ENCODE data around the gene NUF2.
"Not testable (repeated sequence)": the region's sequence is repeated elsewhere in the genome, so short reads cannot be mapped to it uniquely, and the experiment has no call there.

The NUF2 gene

DNA sequence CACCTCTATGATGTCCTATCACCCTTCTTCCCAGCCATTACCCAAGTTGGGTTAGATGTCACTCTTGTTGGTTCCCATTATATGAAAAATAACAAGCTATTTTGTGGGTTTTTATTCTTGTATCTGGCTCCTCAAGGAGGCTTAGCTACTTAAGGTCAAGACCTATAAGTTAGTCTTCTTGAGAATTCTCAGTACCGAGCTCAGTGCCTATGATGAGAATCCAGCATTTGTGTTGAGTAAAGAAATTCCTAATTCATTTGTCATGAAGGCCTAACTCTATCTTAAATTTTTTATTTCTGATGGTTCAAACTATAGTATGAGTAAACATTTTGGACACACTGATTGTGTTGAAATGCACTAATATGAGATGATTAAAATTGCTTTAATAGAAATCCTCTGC, 15.9 kb downstream of the NUF2 start:
- no peak for DNase-seq

DNA sequence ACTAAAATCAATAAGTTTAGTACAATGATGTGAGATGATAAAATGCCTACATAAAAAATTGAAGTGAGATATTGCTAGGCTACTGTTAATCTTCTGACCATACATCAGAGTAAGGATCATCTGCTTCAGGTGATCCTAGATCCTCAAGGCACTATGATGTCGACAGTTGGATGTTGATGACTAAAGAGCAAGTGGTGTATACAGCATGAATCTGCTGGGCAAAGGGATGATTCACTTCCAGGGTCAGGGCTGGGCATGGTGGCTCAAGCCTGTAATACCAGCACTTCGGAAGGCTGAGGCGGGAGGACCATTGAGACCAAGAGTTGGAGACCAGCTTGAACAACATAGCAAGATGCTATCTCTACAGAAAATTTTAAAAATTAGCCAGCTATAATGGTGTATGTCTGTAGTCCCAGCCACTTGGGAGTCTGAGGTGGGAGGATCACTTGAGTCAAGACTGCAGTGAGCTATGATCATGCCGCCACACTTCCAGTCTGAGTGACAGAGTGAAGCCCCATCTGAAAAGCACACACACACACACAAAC, 24.6 kb downstream of the NUF2 start:
- DNase-seq = no peak

DNA sequence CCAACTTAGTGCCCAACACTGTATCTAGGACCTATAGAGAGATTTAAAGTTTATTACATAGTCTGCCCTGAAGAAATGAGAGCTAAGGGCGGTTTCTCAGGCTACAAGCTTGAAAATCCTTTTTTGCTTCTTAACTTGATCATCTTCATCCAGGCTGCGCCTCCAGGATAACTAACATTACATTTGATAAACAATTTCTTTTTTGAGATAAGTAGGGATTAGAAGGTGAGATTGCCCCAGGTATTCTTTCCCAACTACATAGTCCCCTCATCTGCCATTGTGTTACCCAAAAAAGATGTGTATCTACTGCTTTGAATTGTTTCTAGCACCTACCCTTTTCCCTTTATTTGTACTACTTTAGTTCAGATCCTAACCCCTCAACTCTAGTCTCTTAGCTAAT, 25.4 kb downstream of the NUF2 start:
- no peak for DNase-seq

DNA sequence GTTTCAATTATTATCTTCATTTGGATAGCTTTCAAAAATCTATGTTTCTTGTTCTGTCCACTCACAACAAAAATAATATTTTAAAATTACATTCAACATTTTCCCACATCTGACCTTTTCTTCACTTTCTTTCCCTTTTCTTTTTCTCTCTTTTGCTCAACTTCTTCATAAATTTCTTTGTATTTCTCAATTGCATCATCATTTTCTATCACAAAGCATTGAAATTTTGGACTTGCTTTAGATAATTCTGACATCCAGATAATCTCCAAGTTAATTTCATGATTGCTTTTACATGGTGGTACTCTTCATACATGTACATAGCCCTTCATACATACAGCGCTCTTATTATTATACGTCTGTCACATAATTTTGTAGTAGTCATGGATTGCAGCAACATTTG, 30.2 kb downstream of the NUF2 start:
- no peak for DNase-seq

DNA sequence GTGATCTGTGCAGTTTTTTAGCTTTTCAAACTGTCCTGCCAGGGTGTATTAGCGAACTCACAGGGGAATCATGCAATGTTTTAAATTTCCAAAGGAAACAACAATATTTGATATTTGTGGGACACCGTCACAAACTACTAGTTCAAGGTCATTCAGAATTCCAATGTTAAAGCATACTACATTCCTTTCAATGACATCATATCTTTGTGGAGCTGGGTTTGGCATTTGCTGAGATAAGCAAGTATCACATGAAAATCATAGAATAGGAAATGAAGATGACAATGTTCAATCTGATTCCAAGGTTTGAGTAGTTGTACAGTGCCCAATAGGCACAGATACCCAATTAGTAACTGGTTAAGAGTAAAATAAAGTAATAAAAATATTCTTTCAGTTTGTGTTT, 35.6 kb downstream of the NUF2 start:
- no peak for DNase-seq

DNA sequence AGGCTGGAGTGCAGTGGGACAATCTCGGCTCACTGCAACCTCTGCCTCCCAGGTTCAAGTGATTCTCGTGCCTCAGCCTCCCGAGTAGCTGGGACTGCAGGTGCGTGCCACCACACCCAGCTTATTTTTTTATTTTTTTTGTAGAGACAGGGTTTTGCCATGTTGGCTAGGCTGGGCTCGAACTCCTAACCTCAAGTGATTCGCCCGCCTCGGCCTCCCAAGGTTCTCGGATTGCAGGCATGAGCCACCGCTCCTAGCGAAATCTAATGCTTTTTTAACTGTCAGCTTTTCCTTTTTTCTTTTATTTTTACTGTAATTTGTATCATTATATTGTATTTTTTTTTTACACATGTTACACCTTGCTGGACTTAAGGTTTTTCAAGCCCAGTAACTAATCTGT, 36.4 kb downstream of the NUF2 start:
- DNase-seq = not testable (repeated sequence)

DNA sequence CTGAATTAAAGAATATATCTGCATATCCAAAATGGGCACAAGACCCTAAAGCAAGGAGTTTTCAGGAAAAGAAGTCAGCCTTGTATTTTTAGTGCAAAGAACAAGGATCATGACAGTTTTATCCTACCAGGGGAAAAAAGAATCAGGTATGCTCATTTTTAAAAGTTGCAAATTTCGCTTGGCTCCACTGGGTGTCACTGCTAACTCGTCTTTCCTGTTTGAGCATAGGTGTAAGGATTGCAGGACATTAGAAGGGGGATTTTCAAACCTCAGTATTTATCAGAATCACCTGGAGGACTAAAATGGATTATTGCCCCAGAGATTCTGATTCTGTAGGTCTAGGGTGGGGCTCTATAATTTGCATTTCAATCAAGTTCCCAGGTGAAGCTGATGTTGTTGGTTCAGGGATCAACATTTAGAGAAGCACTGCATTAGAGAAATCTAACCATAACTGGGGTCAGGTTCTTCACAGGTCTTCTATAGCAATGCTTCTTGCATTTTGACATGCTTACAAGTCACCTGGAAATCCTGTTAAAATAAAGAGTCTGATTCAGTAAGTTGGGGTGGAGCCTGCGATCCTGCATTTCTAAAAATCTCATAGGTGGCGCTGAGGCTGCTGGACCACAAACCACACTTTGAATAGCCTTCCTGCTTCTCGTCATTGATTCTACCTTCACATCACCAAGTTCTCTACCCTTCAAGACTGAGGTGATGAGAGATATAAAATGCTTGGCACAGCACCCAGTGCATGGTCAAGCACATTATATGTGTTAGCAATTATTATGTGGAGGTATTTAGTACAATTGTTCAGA, 39.6 kb downstream of the NUF2 start:
- no peak for DNase-seq

DNA sequence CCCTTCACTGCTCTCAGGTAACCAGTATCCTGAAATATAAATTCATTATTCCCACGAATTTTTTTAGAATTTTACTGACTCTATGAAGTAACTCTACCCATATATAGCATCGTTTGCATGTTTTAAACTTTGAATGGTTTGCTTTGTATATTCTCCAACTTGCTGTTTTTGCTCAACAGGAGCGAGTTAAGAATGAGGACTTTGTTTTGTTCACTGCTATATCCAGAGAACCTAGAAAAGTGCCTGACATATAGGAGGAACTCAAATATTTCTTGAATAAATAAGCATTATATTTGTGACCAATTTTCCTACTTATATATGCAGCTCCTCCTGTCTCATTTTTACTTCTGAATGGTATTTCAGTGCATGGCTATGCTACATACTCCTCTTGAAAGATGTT, 43.4 kb downstream of the NUF2 start:
- no peak for DNase-seq

DNA sequence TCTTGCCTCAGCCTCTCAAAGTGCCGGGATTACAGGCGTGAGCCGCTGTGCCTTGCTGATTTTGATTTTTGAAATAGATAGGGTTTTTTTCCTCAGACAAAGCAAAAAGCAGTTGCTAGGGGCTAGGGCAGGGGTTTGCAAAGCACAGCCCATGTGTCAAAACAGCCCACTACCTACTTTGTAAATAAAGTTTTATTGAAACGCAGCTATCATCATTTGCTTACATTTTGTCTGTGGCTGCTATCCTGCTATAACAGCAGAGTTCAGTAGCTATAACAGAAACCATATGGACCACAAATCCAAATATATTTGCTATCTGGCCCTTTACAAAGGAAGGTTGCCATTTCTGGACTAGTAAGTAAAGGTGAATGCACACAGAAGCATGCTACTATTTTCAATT, 44.8 kb downstream of the NUF2 start:
- DNase-seq = no peak

DNA sequence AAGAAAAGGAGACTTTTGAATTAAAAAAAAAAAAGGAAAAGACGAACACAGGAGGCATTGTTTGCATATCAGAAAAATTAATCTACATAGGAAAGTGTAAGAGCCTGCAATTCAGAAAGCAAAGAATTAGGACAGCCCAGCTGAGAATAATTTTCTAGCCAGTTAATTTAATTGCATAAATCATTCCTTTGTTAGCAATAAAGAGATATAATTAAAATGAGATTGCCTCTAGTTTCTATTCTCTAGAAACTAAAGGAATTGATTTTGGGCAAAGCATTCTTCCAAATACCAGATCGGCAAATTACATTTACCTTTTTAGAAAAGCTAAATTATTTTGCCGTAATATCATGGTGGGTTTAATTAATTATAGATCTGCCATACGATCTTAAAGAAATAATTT, 46.0 kb downstream of the NUF2 start:
- no peak for DNase-seq

DNA sequence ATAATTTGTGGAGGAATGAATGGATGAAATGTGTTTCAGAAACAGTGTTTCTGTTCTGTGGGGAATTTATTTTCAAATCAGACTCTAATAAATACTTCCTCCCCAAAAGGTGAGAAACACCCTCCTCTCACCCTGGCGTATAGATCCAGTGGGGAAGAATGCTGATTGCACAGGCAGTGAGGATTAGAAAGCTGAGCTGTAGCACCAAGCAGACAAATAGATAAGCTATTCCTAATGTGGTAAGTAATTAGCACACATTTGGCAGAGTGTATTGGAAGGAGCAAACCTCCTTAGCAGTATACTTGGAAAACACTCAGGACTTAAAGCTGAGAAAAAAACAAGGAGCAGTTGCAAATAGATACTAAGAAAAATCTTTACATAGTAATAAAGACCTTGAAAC, 50.8 kb downstream of the NUF2 start:
- no peak for DNase-seq

DNA sequence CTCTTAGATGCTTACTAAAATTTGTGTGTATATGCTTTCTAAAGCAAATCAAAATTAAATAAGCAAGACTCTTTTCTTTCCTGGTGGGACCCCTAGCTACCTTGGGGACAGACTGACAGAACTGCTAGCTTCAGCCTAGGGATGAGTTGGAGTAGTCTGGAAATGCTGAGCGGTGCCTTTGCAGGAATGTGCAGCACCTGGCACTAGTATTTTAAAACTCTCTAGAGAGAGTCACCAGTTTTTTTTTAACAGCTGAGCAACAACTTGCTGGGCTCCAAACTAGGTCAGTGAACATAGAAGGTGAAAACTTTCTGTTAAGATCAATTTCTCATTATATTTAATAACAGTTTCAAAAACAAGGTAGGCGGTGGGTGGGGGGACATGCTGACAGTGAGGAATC, 56.8 kb downstream of the NUF2 start:
- DNase-seq = no peak

DNA sequence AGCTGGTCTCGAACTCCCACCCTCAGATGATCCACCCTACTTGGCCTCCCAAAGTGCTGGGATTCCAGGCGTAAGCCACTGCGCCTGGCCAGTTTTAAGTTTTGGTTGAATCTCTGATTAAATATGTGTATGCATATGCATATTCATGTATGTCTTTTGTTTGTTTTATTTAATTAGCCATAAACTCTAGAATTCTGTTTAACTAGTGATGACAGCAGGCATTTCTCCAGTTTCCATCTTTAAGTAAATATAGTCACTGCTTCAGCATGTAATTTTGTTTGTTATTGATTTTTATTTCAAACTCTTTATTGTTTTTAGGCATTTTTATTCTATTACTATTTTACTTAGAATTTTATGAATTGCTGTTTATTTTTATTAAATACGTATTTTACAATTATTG, 58.0 kb downstream of the NUF2 start:
- DNase-seq = no peak

DNA sequence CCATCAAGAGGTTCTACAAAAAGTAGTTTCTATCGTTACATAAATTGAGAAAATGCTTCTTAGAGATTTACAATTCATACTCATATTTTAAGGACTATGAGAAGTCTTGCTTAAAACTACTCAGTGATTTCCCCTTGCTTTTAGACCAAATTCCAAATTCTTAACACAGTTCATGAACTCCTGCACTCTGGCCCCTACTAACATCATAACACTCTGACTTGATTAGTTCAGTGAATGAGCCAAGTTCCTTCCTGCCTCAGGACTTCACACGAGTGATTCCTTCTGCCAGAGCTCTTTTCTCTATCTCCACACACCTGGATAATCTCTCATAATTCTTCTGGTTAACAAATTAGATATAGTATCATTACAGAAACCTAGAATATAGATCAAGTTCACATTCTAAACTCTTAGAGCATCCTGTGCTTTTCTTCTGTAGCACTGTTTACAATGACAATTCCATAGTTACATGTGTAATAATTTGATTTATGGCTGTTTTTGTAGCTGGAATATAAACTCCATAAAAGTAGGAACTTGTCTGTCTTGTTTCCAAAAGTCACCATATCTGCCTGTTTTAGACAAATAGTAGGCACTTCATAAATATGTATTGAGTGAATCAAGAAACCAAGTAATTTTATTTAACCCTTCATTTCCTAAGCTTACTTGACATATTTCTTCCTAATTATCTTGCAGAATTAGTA, 59.9 kb downstream of the NUF2 start:
- no peak for DNase-seq

DNA sequence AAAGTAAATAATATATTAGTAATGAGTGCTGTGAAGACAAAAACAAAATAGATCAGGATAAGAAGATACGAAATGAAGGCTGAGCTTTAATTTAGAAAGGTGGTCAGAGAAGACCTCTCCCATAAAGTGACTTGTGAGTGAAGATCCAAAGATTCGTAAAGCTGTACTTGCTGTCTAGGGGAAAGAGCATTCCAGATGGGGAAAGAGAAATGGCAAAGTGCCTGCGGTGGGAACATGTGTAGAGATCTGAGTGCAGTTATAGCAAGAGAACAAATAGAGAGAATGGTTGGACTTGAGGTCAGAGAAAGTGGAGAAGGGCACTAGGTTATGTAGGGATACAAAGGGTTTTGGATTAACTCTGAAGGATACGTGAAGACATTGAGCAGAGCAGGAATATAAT, 60.6 kb downstream of the NUF2 start:
- no peak for DNase-seq

DNA sequence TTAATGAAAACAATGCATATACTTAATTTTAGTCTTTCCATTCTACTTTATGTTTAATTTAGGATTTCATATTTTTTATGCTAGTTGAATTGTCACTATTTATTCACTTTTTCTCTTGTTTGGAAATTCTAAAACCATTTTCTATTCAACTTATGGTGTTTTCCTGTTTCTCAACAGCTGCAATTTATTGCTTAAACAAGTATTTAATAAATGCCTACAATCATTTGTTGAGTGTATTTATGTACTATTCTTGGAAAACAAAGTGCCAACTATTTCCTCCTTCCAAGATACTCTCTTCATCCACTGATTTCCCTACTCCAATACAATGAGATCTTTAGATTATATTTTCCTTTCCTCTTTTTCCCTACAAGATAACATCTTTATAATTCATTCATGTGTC, 65.4 kb downstream of the NUF2 start:
- no peak for DNase-seq

DNA sequence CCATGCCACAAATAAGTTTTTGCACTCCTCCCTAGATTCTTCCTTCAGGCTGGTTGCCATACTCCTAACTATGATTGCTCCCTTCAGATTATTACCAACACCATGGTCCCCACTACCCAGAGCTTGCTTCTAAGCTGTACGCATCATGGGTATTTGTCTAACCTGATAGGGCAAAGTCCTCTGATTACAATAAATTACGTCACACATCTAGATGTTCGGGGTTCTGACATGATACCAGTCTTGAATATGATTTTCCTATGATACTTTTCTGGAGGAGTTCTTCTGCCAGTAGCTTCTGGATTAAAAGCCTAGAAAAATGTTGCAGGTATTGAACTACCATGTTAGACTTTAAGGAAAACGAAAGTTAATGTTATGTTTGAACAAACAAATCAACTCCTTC, 67.2 kb downstream of the NUF2 start:
- no peak for DNase-seq

DNA sequence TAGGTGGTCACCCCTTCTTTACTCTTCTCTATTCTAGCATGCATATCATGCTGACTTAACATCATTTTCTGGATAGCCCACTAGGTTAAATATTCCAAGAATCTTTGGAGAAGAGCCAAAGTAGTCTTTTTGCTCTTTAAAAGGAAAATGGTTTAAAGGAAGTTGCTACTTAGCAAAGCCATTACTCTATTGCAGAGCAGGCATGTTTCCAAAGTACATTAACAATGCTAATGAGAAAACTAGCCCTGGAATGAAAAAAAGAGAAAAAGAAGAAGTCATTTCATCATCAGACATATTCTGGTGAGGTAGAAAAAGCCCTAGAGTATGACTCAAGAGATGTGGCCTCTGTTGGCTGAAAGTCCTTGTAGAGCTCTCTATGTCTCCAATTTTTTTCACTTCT, 74.0 kb downstream of the NUF2 start:
- no peak for DNase-seq

DNA sequence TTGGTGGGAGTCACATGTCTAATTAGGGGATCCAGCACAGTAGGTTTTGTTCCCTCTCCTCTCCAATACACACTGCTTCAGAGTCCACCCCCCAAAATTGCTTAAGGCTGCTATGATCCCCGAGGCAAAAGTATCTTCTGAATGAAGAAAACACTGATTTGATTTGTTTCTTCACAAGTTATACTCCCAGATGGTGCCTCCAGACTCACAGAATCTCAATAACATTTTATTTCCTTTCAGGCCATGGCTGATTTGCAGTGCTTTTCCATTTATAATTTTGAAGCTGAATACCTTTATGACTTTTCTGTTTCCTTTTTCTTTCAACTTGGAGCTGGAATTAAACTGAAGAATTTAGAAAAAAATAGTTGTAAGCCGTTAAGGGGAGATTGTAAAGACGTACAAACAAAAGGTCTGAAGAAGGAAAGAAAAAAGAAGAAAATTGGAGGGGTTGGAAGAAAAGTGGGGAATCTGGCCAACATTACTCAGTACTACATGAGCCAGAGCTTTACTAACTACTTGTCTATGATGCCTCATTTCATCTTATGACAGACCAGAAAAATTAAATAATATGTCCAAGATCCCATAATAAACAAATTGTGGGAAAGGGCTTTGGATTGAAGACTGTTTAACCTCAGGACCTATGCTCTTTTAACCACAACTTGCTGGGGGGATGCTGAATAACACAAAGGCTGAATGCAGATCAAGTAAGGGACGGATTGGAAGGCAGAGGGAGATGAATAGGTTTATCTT, 75.9 kb downstream of the NUF2 start:
- DNase-seq = no peak

DNA sequence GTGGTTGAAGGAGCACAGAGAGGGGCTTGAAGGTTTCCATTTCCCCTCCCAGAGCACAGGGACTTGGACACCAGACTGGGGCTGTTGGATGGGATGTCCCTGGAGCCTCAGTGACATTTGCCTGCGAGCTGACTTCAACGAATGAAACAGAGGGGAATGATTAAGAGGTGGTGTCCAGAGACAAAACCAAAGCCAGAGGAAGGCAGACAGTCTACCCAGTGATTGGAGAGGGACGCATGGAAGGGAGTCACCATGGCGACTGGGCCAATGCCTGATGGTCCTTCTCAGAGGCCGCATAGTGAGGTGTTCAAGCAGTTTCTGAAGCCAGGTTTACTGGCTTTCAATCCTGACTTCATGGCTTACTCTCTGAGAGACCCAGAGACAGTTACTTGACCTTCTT, 77.2 kb downstream of the NUF2 start:
- no peak for DNase-seq

DNA sequence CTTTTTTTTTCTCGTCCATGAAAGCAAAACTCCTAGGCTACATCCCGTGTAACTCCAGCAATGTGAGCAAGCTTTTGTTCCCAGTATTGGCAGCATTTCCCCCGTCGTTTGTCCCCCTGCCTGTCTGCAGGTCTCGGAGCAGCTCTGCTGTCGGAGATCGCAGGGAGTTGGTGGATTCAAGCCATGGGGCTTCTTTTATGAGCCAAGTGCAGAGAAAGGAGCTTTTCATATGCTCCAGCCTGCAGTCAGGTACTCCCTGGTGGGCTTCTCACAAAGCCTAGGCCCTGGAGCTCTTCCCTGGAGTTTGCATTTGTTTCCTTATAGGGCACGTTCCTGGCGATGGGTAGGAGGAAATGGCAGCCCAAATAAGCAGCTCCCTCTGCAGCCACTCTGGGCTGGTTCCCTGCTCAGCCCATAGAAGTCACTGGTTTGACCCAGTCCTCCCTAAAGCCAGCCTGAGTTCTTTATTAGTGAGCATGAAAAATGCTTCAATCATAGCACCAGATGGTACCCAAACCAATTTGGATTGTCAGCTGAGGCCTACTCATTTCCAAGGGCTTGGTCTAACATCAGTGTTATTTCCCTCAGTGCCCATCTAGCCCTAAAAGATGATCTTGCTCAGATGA, 78.3 kb downstream of the NUF2 start:
- no peak for DNase-seq

DNA sequence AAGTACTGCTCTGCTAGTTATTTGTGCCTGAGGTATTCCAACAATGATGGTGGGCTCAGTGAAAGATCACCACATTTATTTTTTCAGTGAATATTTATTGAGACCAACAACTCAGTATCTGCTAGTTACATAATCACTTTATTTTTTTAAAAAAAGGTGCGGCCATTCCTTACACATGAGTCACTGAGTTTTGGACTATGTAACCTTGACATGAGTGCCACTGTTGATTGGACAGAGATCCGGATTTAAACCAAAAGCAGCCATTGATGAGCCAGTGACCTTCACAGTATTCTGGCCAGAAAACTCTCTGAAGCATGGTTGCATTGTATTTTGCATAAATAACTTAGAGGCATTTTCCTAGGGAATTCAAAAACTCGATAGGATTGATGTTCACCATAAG, 79.5 kb downstream of the NUF2 start:
- no peak for DNase-seq
